HG02970 (cell line): ENCODE data around the gene METRNL.
"Not testable (repeated sequence)": the region's sequence is repeated elsewhere in the genome, so short reads cannot be mapped to it uniquely, and the experiment has no call there.

Experiments
- ATAC-seq: cut with Tn5 transposase; IDR thresholded peaks from one replicate; pipeline ENCODE4 v1.9.1; 2021; ENCODE audit warnings: mild to moderate bottlenecking, moderate library complexity, moderate number of reproducible peaks; ENCODE audit not compliant: unreplicated experiment, low FRiP score

The METRNL gene

DNA sequence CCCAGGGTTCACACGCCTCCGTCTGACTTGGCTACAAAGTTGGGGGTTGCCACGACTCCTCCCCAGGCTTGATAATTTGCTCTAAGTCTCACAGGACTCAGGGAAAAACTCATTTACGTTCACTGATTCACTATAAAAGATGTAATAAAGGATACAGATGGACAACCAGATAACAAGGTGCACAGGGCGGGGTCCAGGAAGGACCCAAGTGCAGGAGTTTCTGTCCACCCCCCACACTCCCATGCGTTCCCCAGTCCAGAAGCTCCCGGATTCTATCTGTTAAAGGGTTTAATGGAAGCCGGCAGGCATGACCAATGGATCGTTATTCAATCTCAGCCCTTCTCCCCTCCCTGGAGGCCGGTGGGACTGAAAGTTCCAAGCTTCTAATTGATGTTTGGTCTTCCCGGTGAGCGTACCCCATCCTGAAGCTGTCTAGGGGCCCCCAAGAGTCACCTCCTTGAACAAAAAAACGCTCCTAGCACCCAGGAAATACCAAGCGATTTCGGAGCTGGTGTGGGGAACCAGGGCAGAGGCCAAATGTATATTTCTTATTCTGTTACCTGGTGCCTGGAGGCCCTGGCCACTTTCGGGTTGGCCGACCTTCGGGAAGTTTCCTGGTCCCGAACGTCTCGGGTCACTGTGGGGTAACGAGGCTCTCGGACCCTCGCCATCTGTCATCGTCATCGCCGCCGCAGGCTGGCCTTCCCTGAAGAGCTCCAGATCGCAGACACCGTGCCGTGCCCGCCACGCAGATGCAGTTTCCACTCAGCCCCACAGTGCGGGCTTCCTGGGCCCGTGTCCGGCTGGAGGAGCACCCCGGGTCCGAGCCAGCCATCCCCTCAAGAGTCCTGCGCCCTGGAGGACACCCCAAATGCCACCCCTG is 13.5 kb upstream of the METRNL start:
- no peak for ATAC-seq

GRCh38 chr17:83066543-83066890 is 12.9 kb upstream of the METRNL start:
- not testable (repeated sequence) for ATAC-seq

DNA sequence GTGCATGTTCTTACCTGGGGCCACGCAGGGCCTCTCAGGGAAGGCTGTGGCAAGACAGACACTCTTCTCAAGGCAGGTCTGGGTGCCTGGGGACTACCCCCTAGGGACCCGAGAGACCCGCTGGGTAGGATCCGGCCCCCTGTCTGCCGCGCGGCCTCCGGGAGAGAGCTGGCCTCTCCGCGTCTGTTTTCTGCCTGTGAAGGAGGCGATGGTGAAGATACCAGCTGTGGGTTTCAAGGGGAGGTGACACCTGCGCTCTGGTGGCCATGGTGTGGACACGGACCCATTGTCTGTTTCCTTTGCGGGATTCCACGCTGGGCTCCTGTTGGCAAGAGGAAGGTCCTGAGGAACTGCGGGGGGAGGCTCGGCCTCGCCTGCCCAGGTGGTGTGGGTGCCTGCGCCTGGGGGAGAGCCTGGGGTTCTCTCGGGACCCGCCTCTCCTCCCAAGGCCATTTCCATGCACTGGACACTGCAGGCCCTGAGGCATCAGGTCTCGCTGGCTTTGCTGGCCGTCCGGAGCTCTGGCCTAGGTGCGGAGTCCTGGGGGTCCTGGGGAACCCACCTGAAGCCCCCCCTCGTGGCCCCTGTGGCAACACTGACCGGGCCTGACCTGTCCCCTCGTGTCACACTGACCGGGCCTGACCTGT is 12.2 kb upstream of the METRNL start:
- no peak for ATAC-seq

DNA sequence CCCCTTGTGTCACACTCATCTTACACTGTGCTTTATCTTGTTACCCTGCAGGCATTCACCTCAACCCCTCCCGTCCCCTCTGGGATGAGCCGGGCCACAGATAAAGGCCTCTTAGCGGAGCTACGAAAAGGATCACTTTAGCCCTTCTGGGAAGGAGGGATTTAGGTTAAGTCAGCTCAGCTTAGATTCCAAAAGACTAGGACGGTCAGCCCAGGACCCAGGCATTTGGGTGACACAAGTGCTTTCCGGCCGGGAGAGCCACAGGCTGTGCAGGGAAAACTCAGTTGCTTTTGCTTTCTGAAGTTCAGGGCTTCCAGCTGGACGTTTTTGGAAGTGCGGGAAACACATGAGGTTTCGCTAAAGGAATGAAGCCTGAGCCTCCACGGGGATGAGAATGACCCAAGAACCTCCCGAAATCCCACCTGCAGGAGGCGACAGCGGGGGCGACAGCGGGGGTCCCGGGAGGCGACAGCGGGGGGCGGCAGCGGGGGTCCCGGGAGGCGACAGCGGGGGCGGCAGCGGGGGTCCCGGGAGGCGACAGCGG is 11.6 kb upstream of the METRNL start:
- no peak for ATAC-seq

DNA sequence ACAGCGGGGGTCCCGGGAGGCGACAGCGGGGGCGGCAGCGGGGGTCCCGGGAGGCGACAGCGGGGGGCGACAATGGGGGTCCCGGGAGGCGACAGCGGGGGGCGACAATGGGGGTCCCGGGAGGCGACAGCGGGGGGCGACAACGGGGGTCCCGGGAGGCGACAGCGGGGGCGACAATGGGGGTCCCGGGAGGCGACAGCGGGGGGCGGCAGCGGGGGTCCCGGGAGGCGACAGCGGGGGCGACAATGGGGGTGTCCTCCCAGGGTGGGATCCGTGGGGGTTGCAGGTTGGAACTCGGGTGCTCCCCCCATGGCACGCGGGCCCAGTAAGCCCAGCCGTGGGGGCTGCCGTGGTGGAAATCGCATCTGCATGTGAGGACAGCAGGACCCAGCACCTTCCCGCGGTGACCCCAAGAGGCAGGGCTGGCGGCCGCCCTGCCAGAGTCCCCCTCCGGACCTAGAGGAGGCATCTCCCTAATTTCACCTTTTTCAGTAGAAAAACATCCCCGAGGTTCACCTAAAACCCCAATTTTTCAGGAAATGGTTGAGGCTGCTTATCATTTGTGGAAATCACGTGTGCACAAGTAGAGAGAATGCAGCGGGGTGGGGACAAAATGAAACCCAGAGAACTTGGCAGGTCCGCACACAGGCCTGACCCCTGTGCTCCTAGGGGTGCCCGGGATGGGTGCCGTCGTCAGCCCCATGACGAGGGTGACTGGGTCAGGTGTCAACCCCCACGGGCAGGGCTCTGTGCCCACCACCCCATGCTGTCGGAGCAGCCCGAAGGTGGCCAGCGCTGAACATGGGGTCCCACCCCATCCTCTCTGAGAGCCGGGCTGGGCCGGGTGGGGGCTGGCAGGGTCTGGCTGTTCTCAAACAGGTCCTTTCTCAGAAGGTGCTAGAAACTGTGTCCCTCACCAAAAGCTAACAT is 10.5 kb upstream of the METRNL start:
- no peak for ATAC-seq

DNA sequence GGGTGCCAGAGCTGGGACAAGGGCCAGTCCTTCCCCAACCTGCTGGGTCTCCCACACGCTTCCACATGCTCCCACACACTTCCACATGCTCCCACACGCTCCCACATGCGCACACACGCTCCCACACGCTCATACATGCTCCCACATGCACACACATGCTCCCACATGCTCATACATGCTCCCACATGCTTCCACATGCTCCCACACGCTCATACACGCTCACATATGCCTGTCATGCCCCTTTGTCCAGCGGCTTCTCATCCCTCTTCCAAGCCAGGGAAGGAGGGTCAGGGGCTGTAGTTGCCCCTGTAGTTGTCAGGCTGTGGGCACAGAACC is 9.9 kb upstream of the METRNL start:
- ATAC-seq: no peak

DNA sequence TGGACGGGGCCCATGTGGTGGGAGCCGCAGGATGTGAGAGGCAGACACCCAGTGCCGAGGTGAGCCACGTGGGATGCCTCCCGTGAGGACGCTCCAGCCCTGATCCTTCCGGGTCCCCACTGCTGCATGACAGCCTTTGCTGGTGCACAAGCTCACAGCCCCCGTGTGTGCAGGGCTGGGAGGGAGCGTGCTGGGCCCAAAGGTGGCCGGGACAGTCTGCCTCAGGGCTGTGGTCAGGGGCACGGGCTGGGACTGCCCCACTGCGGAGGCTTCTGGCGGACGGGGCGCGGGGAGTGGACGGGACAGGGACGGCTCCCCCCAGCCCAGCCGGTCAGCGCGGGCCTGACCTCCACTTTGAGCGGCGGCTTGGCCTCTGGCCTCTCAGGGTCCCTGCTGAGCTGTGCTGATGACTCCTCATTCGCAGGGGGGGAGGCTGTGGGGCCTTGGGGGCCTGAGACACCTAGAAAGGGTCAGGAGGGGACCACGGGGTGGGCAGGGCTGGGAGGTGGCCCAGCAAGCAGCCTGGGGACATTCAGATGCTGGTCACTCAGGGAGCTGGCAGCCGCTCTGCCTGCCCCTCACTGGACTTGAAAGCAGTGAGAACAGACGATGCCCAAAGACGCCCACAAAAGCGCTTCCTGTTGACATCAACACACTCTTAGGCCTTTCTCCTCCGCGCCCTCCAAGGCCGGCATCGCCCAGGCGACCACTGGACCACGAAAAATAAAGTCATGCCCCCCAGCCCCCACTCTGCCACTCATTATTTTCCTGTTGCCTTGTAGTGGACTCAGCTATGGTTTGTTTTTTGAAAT is 9.3 kb upstream of the METRNL start:
- no peak for ATAC-seq

GRCh38 chr17:83070800-83071341 is 8.5 kb upstream of the METRNL start:
- ATAC-seq: no peak

GRCh38 chr17:83071365-83071764 is 8.0 kb upstream of the METRNL start:
- no peak for ATAC-seq

GRCh38 chr17:83071966-83072562 is 7.3 kb upstream of the METRNL start:
- no peak for ATAC-seq

DNA sequence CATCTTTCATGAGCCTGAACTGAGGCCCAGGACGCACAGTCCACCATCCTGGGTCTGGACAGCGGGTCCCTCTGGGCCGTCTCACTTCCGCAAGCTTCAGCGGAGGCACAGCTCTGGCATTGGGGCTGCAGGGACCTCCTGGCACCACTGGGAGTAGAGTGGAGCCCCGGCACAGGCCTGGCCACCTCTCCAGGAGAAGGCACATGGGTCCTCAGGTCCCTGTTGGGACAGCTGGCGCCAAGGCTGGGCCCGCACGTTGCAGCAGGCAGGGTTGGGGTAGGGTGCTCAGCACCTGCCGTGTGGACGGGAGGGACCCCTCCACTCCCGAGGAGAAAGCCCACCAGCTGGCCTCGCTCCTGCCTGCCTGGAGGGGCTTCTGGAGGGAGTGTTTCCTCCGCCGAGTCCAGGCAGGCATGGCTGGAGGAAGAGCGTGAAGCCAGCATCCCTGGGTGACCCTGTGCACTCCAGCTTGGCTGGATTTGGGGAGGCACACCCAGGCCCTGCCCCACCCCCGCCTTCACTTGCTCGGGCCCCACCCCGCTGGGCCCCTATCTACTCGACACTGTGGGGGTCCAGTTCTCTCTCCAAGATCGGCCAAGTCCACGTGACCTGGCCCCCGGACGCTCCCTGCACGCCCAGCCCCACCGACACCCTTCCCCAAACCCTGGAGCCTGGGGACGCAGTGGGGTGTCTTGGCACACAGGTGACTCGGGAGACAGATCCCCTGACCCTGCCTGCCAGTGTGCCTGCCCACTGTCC is 6.6 kb upstream of the METRNL start:
- ATAC-seq: no peak

DNA sequence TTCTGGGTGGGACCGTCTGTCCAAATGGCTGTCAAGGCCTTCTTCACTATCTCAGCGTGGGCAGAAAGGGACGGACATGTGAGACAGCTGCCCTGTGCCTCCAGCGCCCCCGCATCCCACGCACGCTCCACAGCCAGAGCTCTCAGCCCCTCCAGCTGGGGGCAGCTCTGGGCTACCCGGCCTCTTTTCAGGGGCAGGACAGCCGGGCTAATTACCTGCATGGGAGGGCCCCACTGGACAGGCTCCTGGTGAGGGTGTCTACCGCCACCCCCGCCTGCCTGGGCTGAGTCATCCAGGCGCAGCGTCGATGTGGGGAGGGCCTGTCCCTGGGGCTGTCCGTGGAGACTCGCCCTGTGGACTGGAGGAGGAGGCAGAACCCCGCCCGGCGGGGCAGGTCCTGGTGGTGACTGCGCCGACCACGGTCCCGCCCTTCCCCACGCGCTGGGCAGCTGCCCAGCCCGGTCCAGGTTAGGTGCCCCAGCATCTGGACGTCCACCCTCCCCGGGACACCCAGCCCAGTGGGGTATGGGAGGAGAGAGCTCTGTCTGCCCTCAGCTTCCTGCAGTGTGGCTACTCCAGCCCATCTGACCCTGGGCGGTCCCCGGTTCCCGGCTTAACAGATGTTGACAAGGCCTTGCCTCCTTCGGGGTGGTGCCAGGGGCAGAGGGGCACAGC is 5.9 kb upstream of the METRNL start:
- ATAC-seq: no peak

DNA sequence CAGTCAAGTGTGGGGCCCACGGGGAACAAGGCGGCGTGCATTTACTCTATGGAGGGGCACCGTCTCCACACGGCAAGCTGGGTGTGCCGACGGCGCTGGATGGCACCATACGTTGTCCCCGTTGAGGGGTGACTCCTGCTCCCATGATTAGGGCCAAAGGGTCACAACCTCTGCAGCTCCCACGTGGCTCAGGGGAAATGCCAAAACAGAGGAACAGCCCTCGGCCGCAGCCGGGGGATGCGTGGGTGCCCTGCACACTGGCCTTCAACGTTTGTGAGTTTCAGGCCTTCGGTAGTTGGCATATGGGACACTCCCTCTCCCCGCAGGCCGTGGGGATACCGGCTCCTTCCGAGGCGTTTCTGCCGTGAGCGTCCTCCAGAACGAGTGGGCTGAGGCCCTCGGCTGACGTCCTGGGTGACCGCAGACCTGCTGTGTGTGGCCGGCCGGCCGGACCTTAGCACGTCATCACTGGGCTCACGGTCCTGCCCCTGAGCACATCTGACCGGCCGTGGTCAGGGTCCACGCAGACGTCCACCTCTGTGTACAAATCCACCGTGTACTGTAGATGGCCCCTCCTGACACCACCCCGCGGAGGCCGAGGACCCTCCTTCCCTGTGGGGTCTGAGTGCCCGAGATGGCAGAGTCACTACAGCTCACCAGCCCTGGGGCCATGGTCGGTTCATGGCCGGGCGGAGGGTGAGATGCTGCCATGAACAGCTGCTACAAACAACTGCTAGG is 4.8 kb upstream of the METRNL start:
- ATAC-seq: no peak

GRCh38 chr17:83075270-83075880 is 4.0 kb upstream of the METRNL start:
- no peak for ATAC-seq

- no peak for ATAC-seq
These were observed 2.5 kb upstream of the METRNL start for GRCh38 chr17:83076938-83077337.

DNA sequence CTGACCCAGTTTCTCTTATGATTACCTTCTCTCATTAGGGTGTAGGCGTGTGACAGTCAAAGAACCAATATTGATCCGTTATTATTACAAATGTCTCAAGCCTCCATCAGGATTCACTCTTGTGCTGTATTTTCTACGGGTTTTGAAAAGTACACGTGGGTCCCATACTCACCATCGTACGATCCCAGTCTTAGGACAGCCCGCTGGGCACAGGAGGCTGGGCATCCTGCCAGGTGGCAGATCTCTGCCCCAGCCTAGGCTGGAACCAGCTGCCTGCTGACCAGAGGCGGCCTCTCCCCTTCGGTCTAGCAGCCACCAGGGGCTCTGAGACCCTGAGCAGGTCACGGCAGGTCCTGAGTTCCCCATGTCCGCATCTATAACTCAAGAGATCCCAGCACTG is 2.0 kb upstream of the METRNL start:
- ATAC-seq: no peak

DNA sequence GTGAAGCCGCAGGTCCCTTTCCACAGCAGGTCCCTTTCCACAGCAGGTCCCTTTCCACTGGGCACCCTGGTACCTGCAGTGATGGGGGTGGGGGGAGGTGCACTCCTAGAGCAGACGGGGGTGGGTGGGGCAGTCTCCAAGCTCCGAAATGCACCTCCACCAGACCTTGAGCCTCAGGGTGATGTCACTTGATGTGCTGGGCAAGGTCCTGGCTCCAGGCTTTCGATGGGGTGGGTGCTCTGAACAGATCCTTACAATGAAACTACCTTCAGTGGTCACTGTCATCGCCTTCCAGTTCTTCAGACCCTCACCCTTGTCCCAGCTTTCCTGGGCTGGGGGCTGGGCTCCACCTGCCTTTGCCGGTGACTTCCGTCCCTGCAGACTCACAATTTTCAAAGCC is 1.5 kb upstream of the METRNL start:
- ATAC-seq: no peak
